ENCODE data around the gene FKBP1A. TPM values are rescaled to one million over a fixed set of nuclear protein-coding genes. Genes with fewer than 3 reads are reported as not detected.

FKBP1A gene
- total RNA-seq, 4 donors from 2014 or later, result 99.5 to 253 (median 206) TPM

GRCh38 chr20:1320902-1321653 is 71.8 kb downstream of the FKBP1A start:
- intact Hi-C loops (cut with DNase I; ENCODE audit: low total_unique reads), result loop anchor here (5.0 kb wide), 1 partner anchor 71 kb away; the partner anchor contains the start of gene FKBP1A
- Histone ChIP-seq H3K36me3 (no peaks in the 10 kb centered on the region), H3K27me3 (no peaks in the 10 kb centered on the region), H3K4me3 (no peak overlapping the region), H3K4me1 (peaks cover 0 to 5% of the 10 kb centered on the region in 2 donors), H3K9me3 (no peaks in the 10 kb centered on the region), H3K27ac (peak overlapping the region in 1 of 2 donors; percentile 100)
- DNase-seq, result no peak
- no peak for TF ChIP-seq CTCF (IDR thresholded peaks at IDR 0.05)
- no peak for TF ChIP-seq POLR2A (IDR thresholded peaks at IDR 0.05)

GRCh38 chr20:1320016-1320415 is 72.8 kb downstream of the FKBP1A start:
- TF ChIP-seq CTCF (IDR thresholded peaks at IDR 0.05) (no peak), POLR2A (IDR thresholded peaks at IDR 0.05) (no peak)
- Histone ChIP-seq H3K4me1 (peaks cover 0 to 5% of the 10 kb centered on the region in 2 donors), H3K36me3 (no peaks in the 10 kb centered on the region), H3K4me3 (no peak overlapping the region), H3K27ac (no peak overlapping the region), H3K27me3 (no peaks in the 10 kb centered on the region), H3K9me3 (no peaks in the 10 kb centered on the region)
- no peak for DNase-seq
- intact Hi-C loops (cut with DNase I; ENCODE audit: low total_unique reads), result loop anchor here (5.0 kb wide), 1 partner anchor 72 kb away; the partner anchor contains the start of gene FKBP1A

GRCh38 chr20:1319462-1319861 is 73.4 kb downstream of the FKBP1A start:
- intact Hi-C loops (cut with DNase I; ENCODE audit: low total_unique reads), result loop anchor here (10.0 kb wide), 1 partner anchor 145 kb away; the partner anchor contains the start of gene NSFL1C

GRCh38 chr20:1319051-1319450 is 73.8 kb downstream of the FKBP1A start:
- Histone ChIP-seq H3K36me3 (no peaks in the 10 kb centered on the region), H3K27ac (no peak overlapping the region), H3K9me3 (no peaks in the 10 kb centered on the region), H3K27me3 (no peaks in the 10 kb centered on the region), H3K4me1 (no peaks in the 10 kb centered on the region), H3K4me3 (no peak overlapping the region)
- intact Hi-C loops (cut with DNase I; ENCODE audit: low total_unique reads), result loop anchor here (10.0 kb wide), 1 partner anchor 146 kb away; the partner anchor contains the start of gene NSFL1C
- TF ChIP-seq POLR2A (IDR thresholded peaks at IDR 0.05) (no peak), CTCF (IDR thresholded peaks at IDR 0.05) (no peak)
- no peak for DNase-seq

More at GRCh38 chr20:1319462-1319861, 73.4 kb downstream of the FKBP1A start:
- no peaks in the 10 kb centered on the region for H3K27me3 ChIP-seq
- no peak for DNase-seq
- H3K36me3 ChIP-seq, result no peaks in the 10 kb centered on the region
- H3K27ac ChIP-seq, result no peak overlapping the region
- TF ChIP-seq POLR2A (IDR thresholded peaks at IDR 0.05), result no peak
- no peak for TF ChIP-seq CTCF (IDR thresholded peaks at IDR 0.05)
- peaks cover 0 to under 1% of the 10 kb centered on the region in 2 donors for H3K4me1 ChIP-seq
- no peak overlapping the region for H3K4me3 ChIP-seq
- H3K9me3 ChIP-seq, result no peaks in the 10 kb centered on the region

Other genes with a start within 250 kb of the FKBP1A start
- gene TMEM74B, start 208.1 kb downstream of the FKBP1A start, total RNA-seq, result 1 to 10 TPM in 2 of 4 donors, under 1 TPM in 1, not detected in 1; 0.49 to 2.0 (median 1.9) TPM
- under 1 TPM in 2 of 4 donors, not detected in 2; 0.73 to 0.83 TPM for gene C20orf202, start 189.6 kb downstream of the FKBP1A start, total RNA-seq
- not detected for gene RAD21L1, start 167.0 kb downstream of the FKBP1A start, total RNA-seq
- gene SNPH, start 126.8 kb downstream of the FKBP1A start, total RNA-seq, result 10 to 100 TPM in 1 of 4 donors, 1 to 10 TPM in 3; 2.1 to 14.0 (median 4.5) TPM
- 1 to 10 TPM in 3 of 4 donors, under 1 TPM in 1; 0.26 to 9.1 (median 5.5) TPM for gene SDCBP2, start 63.9 kb downstream of the FKBP1A start, total RNA-seq
- gene NSFL1C, start 73.8 kb upstream of the FKBP1A start, total RNA-seq, result 10 to 100 TPM; 18.7 to 67.8 (median 35.8) TPM
- 1 to 10 TPM in 2 of 4 donors, under 1 TPM in 1, not detected in 1; under 0.01 to 2.9 (median 1.7) TPM for gene SIRPB2, start 98.4 kb upstream of the FKBP1A start, total RNA-seq
- gene SIRPD, start 164.7 kb upstream of the FKBP1A start, total RNA-seq, result not detected
- 1 to 10 TPM in 2 of 4 donors, under 1 TPM in 1, not detected in 1; 0.95 to 3.2 (median 1.7) TPM for gene SIRPB1, start 227.0 kb upstream of the FKBP1A start, total RNA-seq